HG03342 (cell line): ENCODE data around the gene CORO6.
A peak's percentile ranks its signal among the peaks of the same experiment; 100 is the strongest.
"Not testable (repeated sequence)": the region's sequence is repeated elsewhere in the genome, so short reads cannot be mapped to it uniquely, and the experiment has no call there.

Experiments used
- ATAC-seq: cut with Tn5 transposase; IDR thresholded peaks from one replicate; pipeline ENCODE4 v1.9.1; 2021; ENCODE audit warnings: mild to moderate bottlenecking, moderate library complexity; ENCODE audit not compliant: unreplicated experiment

CORO6 gene

DNA sequence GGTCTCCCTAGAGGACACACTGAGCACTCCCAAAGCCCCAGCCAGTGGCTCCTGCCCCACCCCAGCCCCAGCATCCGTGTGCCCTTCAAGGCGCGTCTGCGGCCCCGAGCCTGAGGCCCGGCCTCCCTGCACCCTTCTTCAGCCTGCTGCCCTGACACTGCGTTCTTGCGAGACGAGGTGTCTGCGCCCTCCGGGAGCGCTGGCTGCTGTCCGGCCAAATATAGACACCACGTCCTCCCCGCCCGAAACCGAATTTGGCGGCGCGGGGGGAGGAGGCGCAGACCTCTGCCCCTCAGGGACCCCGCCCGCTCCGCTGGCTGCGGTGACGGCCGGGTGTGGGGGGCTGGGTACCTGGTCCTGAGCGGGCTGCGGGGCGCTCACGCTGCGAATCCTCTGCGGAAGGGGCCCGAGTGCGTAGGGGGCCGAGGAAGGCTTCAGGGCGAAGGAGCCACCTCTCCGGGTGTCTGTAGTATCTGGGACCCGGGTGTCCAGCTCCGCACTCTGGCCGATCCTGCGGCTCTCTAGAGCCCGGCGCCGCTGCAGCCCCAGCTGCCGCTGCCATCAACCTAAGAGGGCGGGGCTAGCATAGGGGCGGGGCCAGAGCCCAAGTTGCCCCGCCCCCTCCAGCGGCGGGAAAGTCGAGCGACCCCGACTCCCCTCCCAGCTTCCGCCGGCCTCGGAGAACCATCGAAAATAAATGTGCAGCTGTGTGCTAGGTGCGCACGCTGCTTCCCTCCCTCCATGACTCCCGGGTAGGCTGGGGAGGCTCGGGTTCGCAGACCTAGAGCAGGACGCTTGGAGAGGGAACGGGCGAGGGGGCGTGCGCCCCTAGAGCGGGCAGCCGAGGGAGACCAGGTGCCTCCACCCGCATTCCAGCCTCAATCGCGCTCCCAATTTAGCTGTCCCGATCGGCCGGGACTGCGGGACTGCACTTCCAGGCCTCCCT is at the start of gene CORO6:
Gene CORO6 (minus strand): TSS at position 576 of the 946 bp plus-strand sequence. CDS start 1,491 bp downstream, outside the sequence.
- ATAC-seq, result peak; percentile 46

DNA sequence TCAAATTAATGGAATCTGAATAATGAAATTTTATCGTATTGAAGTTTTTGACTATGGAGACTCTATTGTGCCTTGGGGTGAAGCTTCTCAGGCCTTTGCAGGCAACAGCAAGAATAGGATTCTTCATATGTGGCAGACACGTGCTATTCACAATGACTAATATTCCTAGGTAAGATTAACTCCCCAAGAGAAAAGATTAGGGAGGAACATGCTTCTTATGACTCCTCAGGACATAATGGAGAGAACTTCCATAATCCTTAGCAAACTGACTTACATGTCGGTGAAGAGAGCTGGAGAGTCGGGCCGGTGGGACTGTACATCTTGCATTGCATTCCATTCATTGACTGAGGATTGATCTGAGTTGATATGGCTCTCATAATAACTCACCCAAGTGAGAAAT is 48.9 kb upstream of the CORO6 start:
- no peak for ATAC-seq

DNA sequence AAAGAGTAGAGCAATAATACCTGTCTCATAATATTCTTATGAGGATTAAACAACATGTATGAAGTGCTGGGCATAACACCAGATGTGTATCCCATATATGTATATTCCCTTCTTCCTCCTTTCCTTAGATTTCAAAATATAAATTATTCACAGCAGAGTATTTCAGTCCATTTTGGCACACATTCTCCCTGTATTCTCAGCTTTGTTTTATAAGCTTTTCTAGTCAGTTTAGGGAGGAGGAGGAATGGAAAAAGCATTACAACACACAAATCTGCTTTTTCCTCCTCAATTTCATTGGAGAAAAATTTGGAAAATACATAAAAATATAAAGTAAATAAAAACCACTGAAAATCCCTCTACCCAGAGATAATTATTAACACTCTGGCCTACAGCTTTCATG is 46.6 kb upstream of the CORO6 start:
- no peak for ATAC-seq

DNA sequence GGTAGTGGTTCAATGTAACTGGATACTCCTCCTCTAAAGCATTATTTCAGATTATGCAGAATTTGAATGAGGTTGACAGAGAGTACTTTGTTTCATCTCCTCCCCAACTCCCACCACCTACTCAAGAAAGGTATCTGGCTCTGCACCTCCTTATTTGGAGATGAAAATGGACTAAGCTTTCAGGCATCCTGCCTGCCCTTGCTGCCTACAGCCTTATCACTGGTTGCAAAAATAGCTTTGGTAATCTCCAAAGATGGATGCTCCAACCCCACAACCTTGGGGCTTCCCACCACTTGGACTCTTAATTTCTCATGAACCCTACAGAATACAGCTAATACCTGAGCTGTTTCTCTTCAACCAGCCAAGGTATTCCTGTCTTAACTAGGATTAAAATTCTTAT is 45.3 kb upstream of the CORO6 start:
- ATAC-seq, result no peak

DNA sequence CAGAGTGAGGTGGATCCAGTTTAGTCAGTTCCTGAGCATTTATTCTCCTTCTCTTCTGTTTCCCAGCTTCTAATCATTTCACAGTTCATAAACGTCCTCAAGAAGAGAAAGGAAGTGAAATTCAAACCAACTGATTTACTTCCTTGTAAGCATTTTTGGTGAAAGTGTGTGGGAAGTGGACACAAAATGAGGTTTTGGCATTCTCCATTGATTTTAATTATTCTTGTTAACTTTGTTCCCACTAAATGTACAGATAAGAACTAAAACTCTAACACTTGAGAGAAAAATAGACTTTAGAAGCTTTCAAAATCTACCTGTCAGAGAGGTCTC is 42.7 kb upstream of the CORO6 start:
- ATAC-seq, result no peak

DNA sequence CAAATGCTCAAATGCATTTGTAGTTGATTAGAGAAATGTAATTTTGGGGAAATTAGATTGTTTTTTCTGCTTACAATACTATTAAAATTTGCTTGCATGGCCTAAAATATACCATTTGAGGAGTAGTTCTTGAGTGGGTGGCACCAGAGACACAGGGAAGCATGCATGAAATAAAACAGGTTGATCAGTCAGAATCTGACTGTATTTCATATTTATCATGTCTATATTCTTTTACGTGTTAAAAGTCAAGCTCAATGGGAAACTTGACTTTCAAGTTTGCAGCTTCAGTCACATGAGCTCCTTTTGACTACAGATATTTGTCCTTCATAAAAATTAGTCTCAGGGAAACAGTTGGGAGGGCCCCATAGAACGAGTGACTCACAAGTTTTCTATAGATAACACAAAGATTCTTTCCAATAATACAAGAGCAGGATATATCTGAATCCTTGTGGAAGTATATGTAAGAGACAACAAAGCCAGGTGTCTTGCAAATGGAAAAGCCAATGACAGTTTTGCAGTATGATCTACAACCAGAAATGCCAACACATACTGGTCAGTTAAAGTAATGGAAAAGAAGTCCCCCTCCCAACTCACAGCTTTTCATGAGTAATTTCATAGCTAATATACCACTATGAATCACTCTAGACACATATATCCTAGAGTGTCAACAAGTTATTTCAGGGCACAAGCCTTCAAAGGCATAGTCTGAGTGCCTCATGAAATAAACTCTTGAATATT is 42.2 kb upstream of the CORO6 start:
- ATAC-seq, result no peak

DNA sequence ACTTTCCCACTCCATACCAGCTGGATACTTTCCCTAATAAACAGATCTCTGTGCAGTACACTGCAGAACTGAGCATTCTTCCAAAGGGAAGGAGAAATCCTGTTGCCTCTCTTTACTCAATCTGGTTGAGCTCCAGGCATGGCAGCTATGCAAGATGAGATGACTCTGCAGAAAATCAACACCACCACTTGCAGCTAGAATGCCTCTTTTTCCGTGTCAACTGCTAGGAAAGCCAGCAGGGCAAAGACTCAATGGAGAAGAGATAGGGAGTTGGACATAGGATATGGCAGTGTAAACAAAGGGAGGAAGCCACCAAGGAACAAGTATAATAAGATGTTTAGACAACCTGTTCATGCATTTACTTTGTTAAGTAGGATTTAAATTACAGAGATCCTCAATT is 40.4 kb upstream of the CORO6 start:
- ATAC-seq, result no peak

DNA sequence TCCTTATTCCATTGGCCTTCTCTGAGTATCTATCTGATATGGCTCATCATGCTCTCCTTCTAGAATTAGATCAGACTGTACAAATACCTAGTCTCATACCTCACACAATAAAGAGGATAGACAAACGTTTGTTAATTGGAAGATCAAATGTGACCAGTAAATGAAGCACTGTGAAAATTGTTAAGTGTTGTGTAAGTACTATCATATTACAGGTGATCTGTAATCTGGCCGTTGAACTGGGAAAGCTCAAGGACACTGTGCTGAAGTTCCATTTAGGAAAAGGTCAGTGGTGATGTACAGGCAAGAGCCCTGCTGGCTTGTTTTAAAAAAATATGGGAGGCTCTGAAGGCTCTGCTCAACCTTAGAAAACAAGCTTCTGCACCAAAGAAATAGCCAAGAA is 38.5 kb upstream of the CORO6 start:
- ATAC-seq, result no peak

DNA sequence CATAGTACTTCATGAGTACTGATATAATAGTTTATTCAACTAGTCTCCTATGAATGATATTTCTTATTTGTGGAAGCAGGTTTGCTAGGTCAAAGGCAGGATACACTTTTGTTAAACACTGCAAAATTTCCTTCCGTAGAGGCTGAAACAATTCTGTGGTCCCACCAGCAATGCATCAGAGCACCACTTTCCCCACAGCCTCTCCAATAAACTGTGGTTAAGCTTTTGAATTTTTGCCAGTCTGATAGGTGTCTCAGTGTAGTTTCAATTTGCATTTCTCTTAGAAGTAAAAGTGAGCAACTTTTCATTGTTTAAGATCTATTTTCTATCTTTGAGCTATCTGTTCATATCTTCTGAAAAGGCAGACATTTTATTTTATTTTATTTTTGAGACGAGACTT is 36.4 kb upstream of the CORO6 start:
- ATAC-seq, result no peak

DNA sequence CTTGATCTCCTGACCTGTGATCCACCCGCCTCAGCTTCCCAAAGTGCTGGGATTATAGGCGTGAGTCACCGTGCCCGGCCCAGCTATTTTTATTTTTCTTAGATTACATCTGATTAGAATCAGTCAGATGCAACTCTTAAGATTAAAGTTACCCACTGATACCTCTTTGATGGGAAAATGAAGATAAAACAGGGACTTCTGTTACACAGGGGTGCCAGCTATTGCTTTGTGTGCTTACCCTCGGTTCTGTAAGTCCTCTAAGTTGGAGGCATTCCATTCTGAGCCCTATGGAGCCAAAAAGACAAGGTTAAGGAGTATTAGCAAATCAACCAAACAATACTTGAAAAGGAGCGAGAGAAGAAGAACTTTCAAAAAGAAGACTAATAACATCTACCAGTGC is 32.6 kb upstream of the CORO6 start:
- ATAC-seq, result no peak

DNA sequence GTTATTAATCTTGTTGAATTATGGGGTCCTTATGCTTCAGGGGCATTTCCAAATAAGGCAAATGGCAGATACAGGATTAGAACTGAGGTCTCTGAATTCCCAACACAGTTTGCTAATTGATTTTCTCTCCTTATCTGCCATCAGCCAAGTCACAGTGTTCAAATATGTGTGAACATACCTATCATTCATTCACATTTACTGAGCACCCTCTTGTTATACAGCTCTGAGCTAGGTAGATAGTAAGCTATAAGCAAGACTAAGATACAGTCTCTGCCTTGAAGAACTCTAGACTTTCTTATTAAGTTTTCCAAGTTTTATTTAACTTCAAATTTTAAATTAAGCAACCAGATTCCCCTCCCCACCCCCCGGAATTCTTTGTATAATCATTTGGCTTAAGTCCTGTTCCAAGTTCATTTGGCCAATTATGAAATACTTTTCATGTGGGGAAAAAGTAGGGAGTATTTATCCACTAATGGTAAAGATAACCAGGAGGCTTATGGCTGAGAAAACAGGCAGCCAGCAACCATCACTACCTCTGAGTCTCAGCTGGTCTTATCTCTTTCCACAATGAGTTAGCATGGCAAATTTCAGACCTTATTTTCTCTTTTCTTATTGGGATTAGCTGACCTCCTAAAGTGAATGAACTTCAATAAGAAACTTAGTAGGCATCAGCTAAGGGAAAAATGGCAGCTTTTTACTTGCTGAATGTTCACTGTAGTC is 31.4 kb upstream of the CORO6 start:
- ATAC-seq, result no peak

DNA sequence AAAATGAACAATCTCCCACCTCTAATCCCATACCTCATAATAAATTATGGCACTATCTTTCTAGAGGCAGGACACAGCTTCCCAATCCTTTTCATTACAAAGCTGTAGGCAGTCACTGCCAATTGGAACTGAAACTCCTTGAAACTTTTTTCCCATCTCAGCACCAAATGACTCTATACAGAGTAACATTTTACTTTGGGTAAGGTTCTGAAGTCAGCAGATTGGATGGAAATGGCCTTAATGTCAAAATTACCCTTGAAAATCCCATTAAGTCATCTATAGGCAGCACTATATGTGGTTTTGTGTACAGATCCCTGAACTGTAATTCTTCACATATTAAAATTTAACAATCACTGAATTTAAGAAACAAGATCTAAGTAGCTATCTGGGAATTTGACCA is 30.3 kb upstream of the CORO6 start:
- no peak for ATAC-seq

DNA sequence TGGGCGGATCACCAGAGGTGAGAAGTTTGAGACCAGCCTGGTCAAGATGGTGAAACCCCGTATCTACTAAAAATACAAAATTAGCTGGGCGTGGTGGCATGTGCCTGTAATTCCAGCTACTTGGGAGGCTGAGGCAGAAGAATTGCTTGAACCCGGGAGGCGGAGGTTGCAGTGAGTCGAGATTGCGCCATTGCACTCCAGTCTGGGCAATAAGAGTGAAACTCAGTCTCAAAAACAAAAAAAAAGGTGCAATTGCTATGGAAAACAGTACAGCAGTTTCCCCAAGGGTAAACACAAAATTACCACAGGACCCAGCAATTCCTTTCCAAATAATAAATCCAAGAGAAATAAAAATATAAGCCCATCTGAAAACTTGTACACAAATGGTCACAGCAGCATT is 29.2 kb upstream of the CORO6 start:
- not testable (repeated sequence) for ATAC-seq

DNA sequence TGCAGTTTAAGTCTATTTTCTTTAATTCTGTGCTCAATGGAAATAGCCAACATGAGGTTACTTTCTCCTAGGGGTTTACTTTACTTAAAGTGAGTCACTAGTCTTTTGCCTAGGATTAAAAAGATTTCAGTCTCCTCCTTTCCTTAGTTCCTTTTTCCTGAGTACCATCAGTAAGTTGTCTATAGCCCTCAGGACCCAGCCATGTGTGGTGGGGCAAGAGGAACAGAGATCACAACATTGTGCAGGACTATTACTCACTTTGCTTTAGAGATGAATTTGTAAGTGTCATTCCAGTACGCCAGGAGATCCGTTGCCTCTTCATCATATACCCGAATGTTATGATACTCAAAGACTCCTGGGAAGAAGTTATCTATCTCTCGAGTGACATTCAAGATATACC is 27.7 kb upstream of the CORO6 start:
- ATAC-seq, result no peak

DNA sequence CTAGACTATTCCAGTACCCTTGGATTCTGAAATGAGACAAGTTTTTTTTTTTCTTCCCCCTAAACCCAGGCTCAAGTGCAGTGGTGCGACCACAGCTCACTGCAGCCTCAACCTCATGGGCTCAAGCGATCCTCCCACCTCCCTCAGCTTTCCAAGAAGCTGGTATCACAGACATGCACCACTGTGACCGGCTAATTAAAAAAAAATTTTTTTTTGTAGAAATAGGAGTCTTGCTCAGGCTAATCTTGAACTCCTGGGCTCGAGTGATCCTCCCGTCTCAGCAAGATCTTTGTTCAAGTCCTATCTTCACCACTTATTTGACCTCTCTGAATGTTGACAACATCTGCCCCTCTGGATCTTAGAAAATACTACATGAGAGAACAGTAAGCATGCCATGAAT is 26.6 kb upstream of the CORO6 start:
- ATAC-seq, result no peak

DNA sequence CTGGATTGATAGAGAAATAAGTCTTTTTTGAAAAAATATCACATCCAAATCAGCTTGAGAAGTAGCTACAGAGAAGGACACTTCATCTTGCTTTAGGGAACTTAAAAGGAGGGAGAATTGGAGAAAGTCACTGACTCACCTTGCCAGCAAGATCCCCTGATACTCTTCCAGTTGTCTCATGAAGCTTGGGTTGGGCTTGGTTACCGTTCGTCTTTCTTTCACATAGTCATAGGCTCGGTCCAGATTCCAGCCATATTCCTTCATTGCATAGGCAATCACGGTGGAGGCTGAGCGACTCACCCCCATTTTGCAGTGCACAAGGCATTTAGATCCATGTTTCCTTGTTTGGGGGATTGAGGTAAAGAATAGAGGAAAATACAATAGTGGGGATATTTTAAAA is 25.3 kb upstream of the CORO6 start:
- ATAC-seq, result no peak

DNA sequence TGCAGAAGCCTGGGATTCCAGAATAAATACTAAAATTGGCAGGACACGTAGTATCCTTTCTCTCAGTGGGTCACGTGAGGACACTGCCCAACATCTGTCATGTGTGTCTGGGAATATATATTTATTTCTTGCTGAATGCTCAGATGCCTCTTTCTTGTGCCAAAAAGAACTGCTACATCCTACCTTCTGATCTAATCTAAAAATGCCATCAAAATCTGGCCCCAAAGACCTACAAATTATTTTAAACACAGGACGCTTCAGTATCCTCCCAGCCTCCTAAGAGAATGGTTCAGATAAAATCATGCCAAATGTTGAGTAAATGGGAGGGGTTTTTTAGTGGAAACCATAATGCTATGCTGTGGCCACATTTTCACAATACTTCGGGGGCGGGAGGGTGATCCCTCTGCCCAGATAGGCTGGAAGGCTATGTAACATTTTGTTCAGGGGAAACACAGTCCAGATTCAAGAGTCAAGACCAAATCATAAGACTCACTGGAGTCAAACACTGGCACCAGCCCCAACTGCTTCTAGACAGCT is 22.9 kb upstream of the CORO6 start:
- no peak for ATAC-seq

DNA sequence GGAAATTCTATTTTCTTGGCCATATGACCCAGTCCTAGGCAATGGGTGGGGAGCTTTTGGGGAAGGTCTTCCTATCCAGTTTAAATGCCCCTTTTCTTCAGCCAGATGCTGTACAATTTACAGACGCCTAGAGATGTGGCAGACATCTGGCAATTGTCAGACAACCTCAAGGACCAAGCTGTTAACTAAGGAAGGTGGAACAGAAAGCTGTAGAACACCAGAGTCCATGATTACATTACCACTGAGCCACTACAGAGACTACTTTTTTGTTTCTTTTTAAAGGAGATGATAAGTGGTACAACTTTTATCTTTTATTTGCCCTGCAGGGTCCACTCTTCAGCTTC is 21.1 kb upstream of the CORO6 start:
- ATAC-seq, result no peak

DNA sequence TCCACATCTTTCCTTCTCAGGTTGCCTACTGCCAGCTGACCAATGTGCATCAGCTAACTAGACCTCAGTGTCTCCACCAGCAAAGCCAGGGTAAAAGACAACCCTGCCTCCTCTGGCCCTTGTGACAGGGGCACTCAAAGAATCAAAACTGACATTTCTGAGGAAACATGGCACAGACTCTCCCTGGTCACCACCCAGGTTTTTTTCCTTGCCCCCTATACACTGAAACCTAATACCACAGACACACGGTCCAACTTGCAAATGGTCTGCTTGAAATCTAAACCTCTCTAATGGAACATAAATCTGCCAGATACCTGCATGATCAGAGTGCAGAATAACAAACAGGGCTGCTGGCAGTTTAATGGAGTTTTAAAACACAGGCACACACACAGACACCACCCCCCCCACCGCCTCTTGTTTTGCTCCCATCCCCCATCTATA is 19.5 kb upstream of the CORO6 start:
- ATAC-seq, result no peak

DNA sequence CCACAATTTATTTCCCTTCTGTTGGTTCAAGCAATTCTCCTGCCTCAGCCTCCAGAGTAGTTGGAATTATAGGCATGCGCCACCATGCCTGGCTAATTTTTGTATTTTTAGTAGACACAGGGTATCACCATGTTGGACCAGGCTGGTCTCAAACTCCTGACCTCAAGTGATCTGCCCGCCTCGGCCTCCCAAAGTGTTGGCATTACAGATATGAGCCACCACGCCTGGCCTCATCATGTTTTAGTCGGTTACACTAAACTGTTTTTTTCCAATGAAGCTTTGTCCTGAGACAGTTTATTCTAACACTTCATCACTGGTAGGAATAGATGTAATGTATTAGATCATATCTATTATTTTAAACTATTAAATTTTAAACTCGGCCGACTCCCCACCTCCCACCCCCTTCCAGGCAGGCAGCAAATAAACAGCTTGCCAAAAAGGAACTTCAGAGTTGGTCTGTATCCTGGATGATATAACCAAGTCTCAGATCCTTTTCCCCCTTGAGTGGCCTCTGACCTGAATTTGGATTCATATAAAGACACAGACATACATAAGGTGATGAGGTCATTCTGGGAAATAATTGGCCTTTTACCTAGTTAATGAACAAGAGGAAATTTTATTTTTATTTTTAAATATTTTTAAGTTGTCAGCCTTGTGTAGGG is 18.4 kb upstream of the CORO6 start:
- no peak for ATAC-seq

DNA sequence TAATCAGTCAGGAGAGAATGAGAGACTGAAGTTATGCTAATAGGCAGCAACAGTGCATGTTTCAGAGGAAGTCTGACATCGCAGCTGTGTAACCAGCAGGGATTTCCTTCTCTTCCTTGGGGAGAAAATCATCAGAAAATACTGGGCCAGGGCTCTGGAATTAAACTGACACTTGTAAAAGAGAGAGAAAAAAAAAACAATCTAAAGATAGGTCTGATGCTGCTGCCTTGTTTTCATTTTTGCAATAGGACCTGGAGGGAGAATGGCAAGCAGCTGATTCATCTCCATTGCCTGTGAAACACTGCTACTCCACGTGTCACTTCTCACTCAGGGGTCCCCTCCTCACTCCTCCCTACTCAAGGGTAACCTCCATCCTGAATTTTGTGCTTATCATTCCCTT is 17.7 kb upstream of the CORO6 start:
- no peak for ATAC-seq
